Stomach (tissue), 4 donors: ENCODE results near the gene TRIM27.

Experiments
- CTCF ChIP-seq, 7 experiments: fragments of 450-650 bp in 4 of 7; fragments of 200-600 bp in 3 of 7; sonication (generic) in 3 of 7; IDR thresholded peaks; one replicate each; pipeline ENCODE4 v1.5.1; 2016 to 2019; ENCODE audit warnings: antibody characterized with exemption in 7 of 7, control low read depth in 2 of 7, mild to moderate bottlenecking in 1 of 7
- EP300 ChIP-seq: sonication (generic); formaldehyde crosslinking; IDR thresholded peaks from one replicate; pipeline ENCODE4 v1.6.1; 2017; ENCODE audit warnings: antibody characterized with exemption
- POLR2A ChIP-seq, 4 donors: fragments of 450-650 bp; IDR thresholded peaks; one replicate each; pipeline ENCODE4 v1.6.1; 2016; ENCODE audit warnings: antibody characterized with exemption in 4 of 4, control low read depth in 2 of 4, mild to moderate bottlenecking in 1 of 4, moderate library complexity in 1 of 4
- POLR2AphosphoS5 ChIP-seq, 3 donors: sonication (generic); formaldehyde crosslinking; IDR thresholded peaks; one replicate each; pipeline ENCODE4 v1.6.1; 2016; ENCODE audit warnings: antibody characterized with exemption in 3 of 3

DNA sequence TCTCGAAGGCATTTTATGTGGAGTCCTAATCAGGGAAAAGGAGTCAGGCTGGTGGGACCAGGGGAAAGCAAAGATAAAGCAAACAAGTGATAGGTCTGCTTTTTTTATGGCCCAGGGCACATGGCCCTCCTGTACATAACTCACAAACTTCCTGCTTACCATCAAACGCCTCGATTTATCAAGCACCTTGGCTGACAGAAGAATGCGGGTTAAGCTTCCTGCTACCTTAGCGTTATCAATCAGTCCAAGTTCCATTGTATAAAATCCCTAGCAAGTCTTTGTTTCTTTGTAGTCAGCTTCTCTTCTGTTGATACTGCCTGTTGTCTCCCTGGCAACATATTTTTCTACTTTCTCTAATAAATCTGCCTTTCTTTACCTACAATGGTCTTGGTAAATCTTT is 4.1 kb upstream of the TRIM27 start:
- TF ChIP-seq CTCF (IDR thresholded peaks at IDR 0.05) (no peak), POLR2A (IDR thresholded peaks at IDR 0.05) (no peak), POLR2AphosphoS5 (IDR thresholded peaks at IDR 0.05) (no peak), EP300 (no peak)
